Measurements from ENCODE around the gene NFIX.

Gene NFIX

DNA sequence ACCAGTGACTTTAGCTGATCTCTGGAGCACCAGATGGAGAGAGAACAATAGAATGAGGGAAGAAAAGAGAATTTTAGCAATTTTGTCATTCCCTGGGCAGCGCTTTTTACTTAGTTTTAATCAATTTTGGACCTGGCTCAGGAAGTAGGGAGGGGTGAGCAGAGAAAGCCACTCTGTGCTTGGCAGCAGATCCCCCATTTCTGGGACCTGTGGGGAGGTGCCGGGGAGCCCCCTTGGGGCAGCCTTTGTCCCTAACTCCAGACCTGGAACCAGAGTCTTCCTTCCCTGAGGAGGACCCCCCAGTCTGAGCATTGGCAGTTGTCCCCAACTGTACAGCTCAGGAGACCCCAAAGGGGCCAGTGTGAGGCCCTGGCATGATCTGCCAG is 96.9 kb downstream of the NFIX start:
- H3K27me3 Mint-ChIP-seq, result peaks cover 5% of the 10 kb centered on the region
- H3K9me3 Mint-ChIP-seq (ENCODE audit: low read depth), result no peaks in the 10 kb centered on the region

GRCh38 chr19:13092606-13093235 is 97.4 kb downstream of the NFIX start:
- H3K4me3 Mint-ChIP-seq, result no peak overlapping the region
- peaks cover 2% of the 10 kb centered on the region for H3K36me3 Mint-ChIP-seq

More for the DNA sequence above, 96.9 kb downstream of the NFIX start:
- no peak overlapping the region for H3K4me3 Mint-ChIP-seq
- H3K27ac Mint-ChIP-seq, result no peak overlapping the region
- peaks cover 17% of the 10 kb centered on the region for H3K4me1 Mint-ChIP-seq (ENCODE audit: low read depth)
- H3K36me3 Mint-ChIP-seq, result peaks cover 2% of the 10 kb centered on the region

GRCh38 chr19:13093407-13094105 is 98.3 kb downstream of the NFIX start:
- Mint-ChIP-seq H3K27me3 (peaks cover 5% of the 10 kb centered on the region), H3K9me3 (ENCODE audit: low read depth) (no peaks in the 10 kb centered on the region), H3K36me3 (peaks cover 2% of the 10 kb centered on the region), H3K27ac (no peak overlapping the region), H3K4me1 (ENCODE audit: low read depth) (peaks cover 22% of the 10 kb centered on the region), H3K4me3 (no peak overlapping the region)

More at GRCh38 chr19:13092606-13093235, 97.4 kb downstream of the NFIX start:
- Mint-ChIP-seq H3K9me3 (ENCODE audit: low read depth) (no peaks in the 10 kb centered on the region), H3K27ac (no peak overlapping the region), H3K4me1 (ENCODE audit: low read depth) (peaks cover 18% of the 10 kb centered on the region), H3K27me3 (peaks cover 5% of the 10 kb centered on the region)

DNA sequence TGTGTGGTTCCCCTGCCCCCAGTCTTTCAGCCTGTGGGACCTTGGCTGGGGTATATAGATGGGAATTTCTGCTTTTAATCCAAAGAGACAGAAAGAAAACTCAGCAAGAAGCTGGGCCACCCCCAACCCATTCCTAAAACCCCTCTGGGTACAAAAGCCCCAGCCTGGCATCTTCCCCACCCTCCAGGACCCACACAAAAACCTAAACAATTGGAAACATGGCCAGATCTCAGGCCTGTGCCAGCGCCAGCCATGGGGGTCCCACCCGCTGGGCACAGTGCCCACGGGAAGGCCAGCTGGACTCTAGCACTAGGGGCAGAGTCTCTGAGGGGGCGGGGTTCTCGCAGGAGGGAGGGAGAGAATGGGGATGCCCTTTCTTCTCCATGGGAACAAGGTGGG is 98.8 kb downstream of the NFIX start:
- no peaks in the 10 kb centered on the region for H3K9me3 Mint-ChIP-seq (ENCODE audit: low read depth)
- H3K27me3 Mint-ChIP-seq, result peaks cover 5% of the 10 kb centered on the region
- peaks cover 24% of the 10 kb centered on the region for H3K4me1 Mint-ChIP-seq (ENCODE audit: low read depth)
- no peak overlapping the region for H3K27ac Mint-ChIP-seq
- peaks cover 2% of the 10 kb centered on the region for H3K36me3 Mint-ChIP-seq
- H3K4me3 Mint-ChIP-seq, result no peak overlapping the region

GRCh38 chr19:13094771-13095392 is 99.6 kb downstream of the NFIX start:
- Mint-ChIP-seq H3K4me3 (no peak overlapping the region), H3K27ac (no peak overlapping the region), H3K9me3 (ENCODE audit: low read depth) (no peaks in the 10 kb centered on the region), H3K36me3 (peaks cover 2% of the 10 kb centered on the region), H3K27me3 (peaks cover 5% of the 10 kb centered on the region), H3K4me1 (ENCODE audit: low read depth) (peaks cover 26% of the 10 kb centered on the region)

DNA sequence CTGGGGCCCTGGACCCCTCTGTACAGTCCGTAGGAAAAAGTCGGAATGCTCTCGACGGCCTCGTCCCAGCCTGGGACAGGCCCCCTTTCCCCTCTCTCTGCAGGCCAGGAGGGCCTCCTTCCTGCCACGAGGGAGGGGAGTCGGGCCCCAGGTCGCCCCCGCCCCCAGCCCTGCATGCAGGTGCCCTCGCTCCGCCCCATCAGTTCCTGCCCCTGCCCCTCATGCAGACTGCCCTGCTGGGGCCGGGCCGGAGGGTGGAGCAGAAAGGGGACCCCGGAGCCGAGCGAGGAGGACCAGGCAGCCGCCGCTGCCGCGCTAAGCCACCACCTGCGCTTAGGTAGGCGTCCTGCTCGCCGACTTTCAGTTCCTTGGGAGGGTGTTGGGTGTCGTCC is 100.1 kb downstream of the NFIX start:
- Mint-ChIP-seq H3K27ac (no peak overlapping the region), H3K9me3 (ENCODE audit: low read depth) (no peaks in the 10 kb centered on the region), H3K27me3 (peaks cover 5% of the 10 kb centered on the region), H3K4me3 (no peak overlapping the region), H3K4me1 (ENCODE audit: low read depth) (peaks cover 31% of the 10 kb centered on the region), H3K36me3 (peaks cover 4% of the 10 kb centered on the region)

- Mint-ChIP-seq H3K36me3 (peaks cover 4% of the 10 kb centered on the region), H3K9me3 (ENCODE audit: low read depth) (no peaks in the 10 kb centered on the region), H3K4me3 (peak overlapping the region; percentile 64), H3K4me1 (ENCODE audit: low read depth) (peaks cover 34% of the 10 kb centered on the region), H3K27ac (peak overlapping the region; percentile 54), H3K27me3 (peaks cover 5% of the 10 kb centered on the region)
Observed at GRCh38 chr19:13095934-13096927, 101.0 kb downstream of the NFIX start.

DNA sequence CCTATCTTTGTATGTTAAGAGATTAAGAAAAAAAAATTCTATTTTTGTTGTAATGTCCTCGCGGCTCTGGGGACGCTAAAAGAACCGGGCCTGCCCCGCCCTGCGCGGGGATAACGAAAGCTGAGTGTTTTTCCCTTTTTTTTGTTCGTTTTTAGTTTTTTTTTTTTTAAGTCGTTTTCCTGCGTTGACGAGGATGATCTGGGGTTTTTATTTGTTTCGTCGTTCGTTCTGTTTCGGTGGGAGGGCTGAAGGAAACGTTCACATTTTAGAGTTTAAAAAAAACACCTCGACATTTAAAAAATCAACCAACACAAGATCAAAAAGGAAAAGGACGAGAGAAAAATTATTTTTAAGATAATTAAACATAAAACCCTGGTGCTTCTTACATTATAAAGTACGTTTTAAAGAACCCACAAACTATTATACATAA is 101.8 kb downstream of the NFIX start:
- peaks cover 40% of the 10 kb centered on the region for H3K4me1 Mint-ChIP-seq (ENCODE audit: low read depth)
- peaks cover 4% of the 10 kb centered on the region for H3K36me3 Mint-ChIP-seq
- peaks cover 5% of the 10 kb centered on the region for H3K27me3 Mint-ChIP-seq
- no peaks in the 10 kb centered on the region for H3K9me3 Mint-ChIP-seq (ENCODE audit: low read depth)
- H3K4me3 Mint-ChIP-seq, result peak overlapping the region; percentile 70
- H3K27ac Mint-ChIP-seq, result peak overlapping the region; percentile 28

DNA sequence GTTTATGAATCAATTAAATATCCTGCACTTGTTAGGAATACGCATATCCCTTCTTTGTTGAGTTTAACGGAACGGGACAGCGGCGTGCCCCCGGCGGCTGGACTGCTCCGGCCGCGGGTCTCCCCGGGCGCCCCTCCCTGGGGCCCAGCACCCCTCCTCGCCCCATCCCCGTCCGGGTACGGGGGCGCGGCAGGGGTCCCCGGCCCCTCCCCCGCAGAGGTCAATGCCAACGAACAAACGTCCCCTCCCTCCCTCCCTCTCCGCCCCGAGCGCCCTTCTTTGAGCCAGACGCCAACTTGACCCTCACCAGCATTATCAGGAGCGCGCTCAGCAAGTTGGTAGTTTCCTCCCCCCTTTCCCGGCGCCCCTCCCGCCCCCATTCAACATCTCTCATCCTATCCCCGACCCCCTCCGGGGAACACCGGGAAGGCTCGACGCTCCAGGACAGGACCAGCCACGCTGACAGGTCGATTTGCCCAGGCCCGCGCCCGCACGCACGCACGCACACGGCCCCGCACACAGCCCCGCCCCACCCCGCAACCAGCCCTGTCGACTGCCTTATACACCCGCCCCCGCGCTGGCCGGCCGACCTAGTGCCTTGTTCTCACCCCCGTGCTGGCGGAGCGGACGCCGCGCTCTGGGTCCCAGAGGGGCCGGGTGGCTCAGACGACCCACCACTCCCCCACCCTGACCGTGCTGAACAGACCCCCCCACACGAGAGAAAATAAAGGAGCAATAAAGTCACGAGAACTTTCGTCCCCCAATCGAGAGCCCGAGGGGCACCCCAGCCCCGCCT is 102.4 kb downstream of the NFIX start:
- H3K4me3 Mint-ChIP-seq, result no peak overlapping the region
- peaks cover 43% of the 10 kb centered on the region for H3K4me1 Mint-ChIP-seq (ENCODE audit: low read depth)
- no peak overlapping the region for H3K27ac Mint-ChIP-seq
- H3K27me3 Mint-ChIP-seq, result peaks cover 5% of the 10 kb centered on the region
- H3K9me3 Mint-ChIP-seq (ENCODE audit: low read depth), result no peaks in the 10 kb centered on the region
- H3K36me3 Mint-ChIP-seq, result peaks cover 4% of the 10 kb centered on the region

DNA sequence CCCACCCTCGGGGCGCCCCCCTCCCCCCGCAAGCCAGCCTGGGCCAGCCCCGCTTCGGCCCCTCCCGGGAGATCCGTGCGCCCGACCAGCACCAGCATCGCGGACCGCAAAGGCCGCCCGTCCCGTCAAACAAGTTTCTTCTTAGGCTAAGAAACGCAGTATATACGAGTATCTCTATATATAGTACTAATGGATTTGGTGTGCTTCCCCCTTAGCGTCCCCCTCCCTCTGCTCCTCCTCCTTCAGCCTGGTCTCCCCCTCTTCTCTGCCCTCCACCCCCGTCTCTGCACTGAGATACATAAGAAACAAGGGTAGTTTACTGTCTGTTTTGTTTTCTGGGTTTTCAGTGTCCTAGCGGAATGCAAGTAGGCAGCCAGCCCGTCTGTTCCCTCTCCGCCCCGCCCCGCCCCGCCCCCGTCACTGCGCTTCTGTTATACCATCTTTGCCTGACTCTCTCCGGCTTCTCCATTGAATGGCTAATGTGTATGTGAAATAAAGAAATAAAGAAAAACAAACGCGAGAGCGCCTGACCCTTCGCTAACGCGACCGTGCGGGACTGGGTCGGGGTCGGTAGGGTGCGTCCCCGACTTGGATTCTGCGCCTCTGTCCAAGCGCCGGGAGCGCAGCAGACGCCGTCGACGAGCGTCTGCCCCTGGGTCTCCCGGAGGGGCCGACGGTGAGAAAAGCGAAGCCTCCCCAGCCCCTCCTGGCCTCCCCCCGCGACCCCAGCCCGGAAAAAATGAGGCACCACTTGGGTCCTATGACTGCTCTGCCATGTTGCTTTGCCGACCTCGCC is 103.2 kb downstream of the NFIX start:
- H3K4me3 Mint-ChIP-seq, result peak overlapping the region; percentile 68
- H3K36me3 Mint-ChIP-seq, result peaks cover 4% of the 10 kb centered on the region
- peaks cover 5% of the 10 kb centered on the region for H3K27me3 Mint-ChIP-seq
- H3K9me3 Mint-ChIP-seq (ENCODE audit: low read depth), result no peaks in the 10 kb centered on the region
- H3K4me1 Mint-ChIP-seq (ENCODE audit: low read depth), result peaks cover 46% of the 10 kb centered on the region
- no peak overlapping the region for H3K27ac Mint-ChIP-seq

- peak overlapping the region; percentile 85 for H3K27ac Mint-ChIP-seq
Observed at GRCh38 chr19:13099073-13099999, 104.1 kb downstream of the NFIX start.

DNA sequence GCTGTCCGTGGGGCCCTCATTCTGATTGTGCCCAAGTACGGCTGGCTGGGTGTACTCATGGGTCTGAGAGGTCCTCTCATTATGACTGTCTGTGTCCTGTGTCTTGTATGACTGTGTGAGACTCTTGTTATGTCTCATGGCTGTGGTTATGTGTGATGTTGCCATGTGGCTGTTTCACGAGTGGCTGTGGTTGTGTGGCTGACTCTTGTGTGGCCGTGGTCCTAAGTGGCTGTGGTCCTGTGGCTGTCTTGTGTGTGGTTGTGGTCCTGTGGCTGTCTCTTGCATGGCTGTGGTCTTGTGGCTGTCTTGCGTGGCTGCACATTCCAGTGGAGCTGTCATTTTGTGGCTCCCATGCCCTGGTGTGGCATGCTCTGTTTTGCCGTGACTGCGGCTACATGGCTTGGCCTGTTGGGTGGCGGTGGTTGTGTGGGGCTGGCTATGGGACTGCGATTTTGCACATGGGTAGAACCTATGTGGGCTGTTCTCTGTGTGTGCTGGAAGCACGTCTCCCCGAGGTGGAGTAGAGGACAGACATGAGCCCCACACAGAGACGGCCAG is 104.8 kb downstream of the NFIX start:
- Mint-ChIP-seq H3K4me1 (ENCODE audit: low read depth) (peaks cover 44% of the 10 kb centered on the region), H3K27me3 (peaks cover 5% of the 10 kb centered on the region), H3K4me3 (peak overlapping the region; percentile 73), H3K9me3 (ENCODE audit: low read depth) (no peaks in the 10 kb centered on the region), H3K36me3 (peaks cover 4% of the 10 kb centered on the region), H3K27ac (peak overlapping the region; percentile 85)

More at GRCh38 chr19:13099073-13099999, 104.1 kb downstream of the NFIX start:
- Mint-ChIP-seq H3K36me3 (peaks cover 4% of the 10 kb centered on the region), H3K9me3 (ENCODE audit: low read depth) (no peaks in the 10 kb centered on the region), H3K27me3 (peaks cover 5% of the 10 kb centered on the region), H3K4me1 (ENCODE audit: low read depth) (peaks cover 45% of the 10 kb centered on the region), H3K4me3 (peak overlapping the region; percentile 73)
